Measurements from ENCODE around the gene ZNF142.

DNA sequence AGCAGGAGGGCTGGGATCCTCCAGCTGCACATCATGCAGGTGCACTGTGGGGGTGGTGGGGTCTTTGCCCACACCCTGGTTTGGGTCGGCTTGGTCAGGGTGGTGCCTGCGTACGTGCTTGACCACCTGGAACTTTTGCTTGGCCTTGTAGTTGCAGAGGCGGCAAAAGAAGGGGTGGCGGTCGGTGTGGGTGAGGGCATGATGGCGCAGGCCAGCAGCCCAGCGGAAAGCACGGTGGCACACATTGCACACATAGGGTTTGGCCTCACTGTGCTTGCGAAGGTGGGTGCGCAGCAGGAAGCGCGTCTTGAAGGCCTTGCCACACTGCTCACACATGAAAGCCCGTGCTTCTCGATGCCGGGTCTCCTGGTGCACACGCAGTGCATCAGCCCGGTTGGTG is 21.1 kb downstream of the ZNF142 start:
- no peak for TF ChIP-seq EZH2 (IDR thresholded peaks at IDR 0.05; ENCODE audit: low read length, missing control alignments)
- TF ChIP-seq, protein P1, sequence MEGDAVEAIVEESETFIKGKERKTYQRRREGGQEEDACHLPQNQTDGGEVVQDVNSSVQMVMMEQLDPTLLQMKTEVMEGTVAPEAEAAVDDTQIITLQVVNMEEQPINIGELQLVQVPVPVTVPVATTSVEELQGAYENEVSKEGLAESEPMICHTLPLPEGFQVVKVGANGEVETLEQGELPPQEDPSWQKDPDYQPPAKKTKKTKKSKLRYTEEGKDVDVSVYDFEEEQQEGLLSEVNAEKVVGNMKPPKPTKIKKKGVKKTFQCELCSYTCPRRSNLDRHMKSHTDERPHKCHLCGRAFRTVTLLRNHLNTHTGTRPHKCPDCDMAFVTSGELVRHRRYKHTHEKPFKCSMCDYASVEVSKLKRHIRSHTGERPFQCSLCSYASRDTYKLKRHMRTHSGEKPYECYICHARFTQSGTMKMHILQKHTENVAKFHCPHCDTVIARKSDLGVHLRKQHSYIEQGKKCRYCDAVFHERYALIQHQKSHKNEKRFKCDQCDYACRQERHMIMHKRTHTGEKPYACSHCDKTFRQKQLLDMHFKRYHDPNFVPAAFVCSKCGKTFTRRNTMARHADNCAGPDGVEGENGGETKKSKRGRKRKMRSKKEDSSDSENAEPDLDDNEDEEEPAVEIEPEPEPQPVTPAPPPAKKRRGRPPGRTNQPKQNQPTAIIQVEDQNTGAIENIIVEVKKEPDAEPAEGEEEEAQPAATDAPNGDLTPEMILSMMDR (conservative IDR thresholded peaks at IDR 0.05 in 1 of 2, IDR thresholded peaks at IDR 0.05 in 1 of 2; ENCODE audit: low read depth in 1 of 2, low read length in 2 of 2): no peak

All from fibroblast of lung (primary cell).